Fibroblast of mammary gland (primary cell): Measurements from ENCODE around the gene C10orf62.

Experiments used
- DNase-seq: peaks from one replicate; pipeline ENCODE4 v3.0.0-alpha.2; 2010; ENCODE audit warnings: low read depth
- H3K4me3 ChIP-seq: 2 replicates; pipeline ENCODE4 v1.5.1; 2011; ENCODE audit warnings: low read depth, mild to moderate bottlenecking, low read length, moderate library complexity; ENCODE audit not compliant: control insufficient read depth
- CTCF ChIP-seq: conservative IDR thresholded peaks from 2 replicates; pipeline ENCODE4 v1.5.1; 2011; ENCODE audit warnings: low read depth, low read length, inconsistent platforms; ENCODE audit not compliant: control insufficient read depth, insufficient read depth

C10orf62 gene

GRCh38 chr10:97601268-97602215, 12.0 kb downstream of the C10orf62 start:
- no peak for DNase-seq
- no peak for TF ChIP-seq CTCF
- no peak overlapping the region for H3K4me3 ChIP-seq

GRCh38 chr10:97607095-97607636, 17.6 kb downstream of the C10orf62 start:
- no peak for DNase-seq
- no peak overlapping the region for H3K4me3 ChIP-seq
- TF ChIP-seq CTCF = no peak

- no peak for TF ChIP-seq CTCF
- no peak overlapping the region for H3K4me3 ChIP-seq
- DNase-seq = no peak
These were observed 19.6 kb downstream of the C10orf62 start for GRCh38 chr10:97608991-97609561.

GRCh38 chr10:97611473-97611872, 22.0 kb downstream of the C10orf62 start:
- no peak overlapping the region for H3K4me3 ChIP-seq
- TF ChIP-seq CTCF = no peak
- no peak for DNase-seq

- peak; percentile 60 for DNase-seq
- no peak overlapping the region for H3K4me3 ChIP-seq
These were observed 22.9 kb downstream of the C10orf62 start for GRCh38 chr10:97612386-97612785.

GRCh38 chr10:97618285-97618684, 28.8 kb downstream of the C10orf62 start:
- DNase-seq = no peak
- TF ChIP-seq CTCF = no peak
- no peak overlapping the region for H3K4me3 ChIP-seq

More at GRCh38 chr10:97612386-97612785, 22.9 kb downstream of the C10orf62 start:
- peak; percentile 36 for TF ChIP-seq CTCF
